KBM-7 (cell line): ENCODE measurements around the gene PCDHA10.
"Not testable (repeated sequence)": the region's sequence is repeated elsewhere in the genome, so short reads cannot be mapped to it uniquely, and the experiment has no call there.

Source experiments
- DNase-seq: peaks from one replicate; pipeline ENCODE4 v3.0.0-alpha.2; 2015
- in situ Hi-C: fragments of 300-500 bp; cut with MboI; formaldehyde crosslinking; loops from 2 replicates; pipeline ENCODE4 v1.14.3; 2020; ENCODE audit warnings: low sequenced_read_pairs, low pct_unique_long_range_greater_than_20kb, mixed read lengths

Gene PCDHA10

DNA sequence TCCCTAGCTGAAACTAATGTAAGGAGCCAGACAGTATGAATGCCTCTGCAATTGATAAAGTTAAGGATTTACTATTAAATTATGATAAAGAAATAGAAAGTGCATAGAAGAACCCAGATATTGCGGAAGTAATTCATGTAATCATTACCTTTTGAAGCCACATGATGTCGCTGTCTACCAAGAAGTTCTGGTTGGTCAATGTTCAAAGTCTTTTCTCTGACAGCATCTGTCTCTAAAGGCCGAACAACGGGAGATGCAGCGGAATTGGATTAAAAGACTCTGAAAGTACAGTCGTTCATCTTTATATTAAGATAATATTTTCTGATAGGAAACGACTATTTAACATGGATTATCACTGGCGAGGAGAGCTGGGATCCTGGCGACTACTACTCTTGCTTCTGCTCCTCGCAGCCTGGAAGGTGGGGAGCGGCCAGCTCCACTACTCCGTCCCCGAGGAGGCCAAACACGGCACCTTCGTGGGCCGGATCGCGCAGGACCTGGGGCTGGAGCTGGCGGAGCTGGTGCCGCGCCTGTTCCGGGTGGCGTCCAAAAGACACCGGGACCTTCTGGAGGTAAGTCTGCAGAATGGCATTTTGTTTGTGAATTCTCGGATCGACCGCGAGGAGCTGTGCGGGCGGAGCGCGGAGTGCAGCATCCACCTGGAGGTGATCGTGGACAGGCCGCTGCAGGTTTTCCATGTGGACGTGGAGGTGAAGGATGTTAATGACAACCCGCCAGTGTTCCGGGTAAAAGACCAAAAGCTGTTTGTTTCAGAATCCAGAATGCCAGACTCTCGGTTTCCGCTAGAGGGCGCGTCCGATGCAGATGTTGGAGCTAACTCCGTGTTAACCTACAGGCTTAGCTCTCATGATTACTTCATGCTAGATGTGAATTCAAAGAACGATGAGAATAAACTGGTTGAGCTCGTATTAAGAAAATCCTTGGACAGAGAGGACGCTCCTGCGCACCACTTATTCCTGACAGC, 14.4 kb upstream of the PCDHA10 start, which contains the start of gene PCDHA8:
Gene PCDHA8 (plus strand): TSS at position 210 of the 985 bp plus-strand sequence. CDS start 135 bp downstream, at position 345.
- peak; percentile 9 for DNase-seq
- in situ Hi-C loops: no loop called here

DNA sequence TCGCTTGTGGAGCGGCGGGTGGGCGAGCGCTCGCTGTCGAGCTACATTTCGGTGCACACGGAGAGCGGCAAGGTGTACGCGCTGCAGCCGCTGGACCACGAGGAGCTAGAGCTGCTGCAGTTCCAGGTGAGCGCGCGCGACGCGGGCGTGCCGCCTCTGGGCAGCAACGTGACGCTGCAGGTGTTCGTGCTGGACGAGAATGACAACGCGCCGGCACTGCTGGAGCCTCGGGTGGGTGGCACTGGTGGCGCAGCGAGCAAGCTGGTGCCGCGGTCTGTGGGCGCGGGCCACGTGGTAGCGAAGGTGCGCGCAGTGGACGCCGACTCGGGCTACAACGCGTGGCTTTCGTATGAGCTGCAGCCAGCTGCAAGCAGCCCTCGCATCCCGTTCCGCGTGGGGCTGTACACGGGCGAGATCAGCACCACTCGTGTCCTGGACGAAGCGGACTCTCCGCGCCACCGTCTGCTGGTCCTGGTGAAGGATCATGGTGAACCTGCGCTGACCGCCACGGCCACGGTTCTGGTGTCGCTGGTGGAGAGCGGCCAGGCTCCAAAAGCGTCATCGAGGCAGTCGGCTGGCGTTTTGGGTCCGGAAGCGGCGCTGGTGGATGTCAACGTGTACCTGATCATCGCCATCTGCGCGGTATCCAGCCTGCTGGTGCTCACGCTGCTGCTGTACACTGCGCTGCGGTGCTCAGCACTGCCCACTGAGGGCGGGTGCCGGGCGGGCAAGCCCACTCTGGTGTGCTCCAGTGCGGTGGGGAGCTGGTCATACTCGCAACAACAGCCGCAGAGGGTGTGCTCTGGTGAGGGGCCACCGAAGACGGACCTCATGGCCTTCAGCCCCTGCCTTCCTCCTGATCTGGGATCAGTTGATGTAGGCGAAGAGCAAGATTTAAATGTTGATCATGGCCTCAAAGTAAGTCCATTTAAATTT, 12.6 kb upstream of the PCDHA10 start:
- in situ Hi-C loops: no loop called here
- no peak for DNase-seq

DNA sequence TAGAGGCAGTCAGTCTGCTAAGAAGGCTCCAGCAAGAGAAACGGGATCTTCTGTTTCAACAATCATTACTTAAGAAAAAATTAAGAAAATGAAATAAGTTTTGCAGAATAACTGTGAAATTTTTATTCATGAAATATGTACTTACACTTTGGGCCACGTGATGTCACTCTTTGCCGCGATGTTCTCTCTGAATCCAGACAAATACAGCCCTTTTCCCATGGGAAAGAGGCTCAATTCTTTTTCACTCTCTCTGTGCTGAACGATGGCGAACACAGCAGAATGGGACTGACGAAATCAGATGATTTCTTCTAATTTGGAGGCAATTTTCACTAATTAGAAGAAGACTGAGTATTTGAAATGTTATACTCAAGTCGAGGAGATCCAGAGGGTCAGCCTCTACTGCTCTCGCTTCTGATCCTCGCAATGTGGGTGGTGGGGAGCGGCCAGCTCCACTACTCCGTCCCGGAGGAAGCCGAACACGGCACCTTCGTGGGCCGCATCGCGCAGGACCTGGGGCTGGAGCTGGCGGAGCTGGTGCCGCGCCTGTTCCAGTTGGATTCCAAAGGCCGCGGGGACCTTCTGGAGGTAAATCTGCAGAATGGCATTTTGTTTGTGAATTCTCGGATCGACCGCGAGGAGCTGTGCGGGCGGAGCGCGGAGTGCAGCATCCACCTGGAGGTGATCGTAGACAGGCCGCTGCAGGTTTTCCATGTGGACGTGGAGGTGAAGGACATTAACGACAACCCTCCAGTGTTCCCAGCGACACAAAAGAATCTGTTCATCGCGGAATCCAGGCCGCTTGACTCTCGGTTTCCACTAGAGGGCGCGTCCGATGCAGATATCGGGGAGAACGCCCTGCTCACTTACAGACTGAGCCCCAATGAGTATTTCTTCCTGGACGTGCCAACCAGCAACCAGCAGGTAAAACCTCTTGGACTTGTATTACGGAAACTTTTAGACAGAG, 7.3 kb upstream of the PCDHA10 start, which contains the start of gene PCDHA9:
Gene PCDHA9 (plus strand): TSS at position 244 of the 964 bp plus-strand sequence. CDS start 114 bp downstream, at position 358.
- in situ Hi-C loops, DNase-seq: not testable (repeated sequence)

DNA sequence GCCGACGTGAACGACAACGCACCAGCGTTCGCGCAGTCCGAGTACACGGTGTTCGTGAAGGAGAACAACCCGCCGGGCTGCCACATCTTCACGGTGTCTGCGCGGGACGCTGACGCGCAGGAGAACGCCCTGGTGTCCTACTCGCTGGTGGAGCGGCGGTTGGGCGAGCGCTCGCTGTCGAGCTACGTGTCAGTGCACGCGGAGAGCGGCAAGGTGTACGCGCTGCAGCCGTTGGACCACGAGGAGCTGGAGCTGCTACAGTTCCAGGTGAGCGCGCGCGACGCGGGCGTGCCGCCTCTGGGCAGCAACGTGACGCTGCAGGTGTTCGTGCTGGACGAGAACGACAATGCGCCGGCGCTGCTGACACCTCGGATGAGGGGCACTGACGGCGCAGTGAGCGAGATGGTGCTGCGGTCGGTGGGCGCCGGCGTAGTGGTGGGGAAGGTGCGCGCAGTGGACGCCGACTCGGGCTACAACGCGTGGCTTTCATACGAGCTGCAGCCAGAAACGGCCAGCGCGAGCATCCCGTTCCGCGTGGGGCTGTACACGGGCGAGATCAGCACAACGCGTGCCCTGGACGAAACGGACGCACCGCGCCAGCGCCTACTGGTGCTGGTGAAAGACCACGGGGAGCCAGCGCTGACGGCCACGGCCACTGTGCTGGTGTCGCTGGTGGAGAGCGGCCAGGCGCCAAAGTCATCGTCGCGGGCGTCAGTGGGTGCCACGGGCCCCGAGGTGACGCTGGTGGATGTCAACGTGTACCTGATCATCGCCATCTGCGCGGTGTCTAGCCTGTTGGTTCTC, 5.7 kb upstream of the PCDHA10 start:
- in situ Hi-C loops: loop anchor here (25.0 kb wide), 1 partner anchor 187 kb away; no protein-coding TSS in a partner anchor

DNA sequence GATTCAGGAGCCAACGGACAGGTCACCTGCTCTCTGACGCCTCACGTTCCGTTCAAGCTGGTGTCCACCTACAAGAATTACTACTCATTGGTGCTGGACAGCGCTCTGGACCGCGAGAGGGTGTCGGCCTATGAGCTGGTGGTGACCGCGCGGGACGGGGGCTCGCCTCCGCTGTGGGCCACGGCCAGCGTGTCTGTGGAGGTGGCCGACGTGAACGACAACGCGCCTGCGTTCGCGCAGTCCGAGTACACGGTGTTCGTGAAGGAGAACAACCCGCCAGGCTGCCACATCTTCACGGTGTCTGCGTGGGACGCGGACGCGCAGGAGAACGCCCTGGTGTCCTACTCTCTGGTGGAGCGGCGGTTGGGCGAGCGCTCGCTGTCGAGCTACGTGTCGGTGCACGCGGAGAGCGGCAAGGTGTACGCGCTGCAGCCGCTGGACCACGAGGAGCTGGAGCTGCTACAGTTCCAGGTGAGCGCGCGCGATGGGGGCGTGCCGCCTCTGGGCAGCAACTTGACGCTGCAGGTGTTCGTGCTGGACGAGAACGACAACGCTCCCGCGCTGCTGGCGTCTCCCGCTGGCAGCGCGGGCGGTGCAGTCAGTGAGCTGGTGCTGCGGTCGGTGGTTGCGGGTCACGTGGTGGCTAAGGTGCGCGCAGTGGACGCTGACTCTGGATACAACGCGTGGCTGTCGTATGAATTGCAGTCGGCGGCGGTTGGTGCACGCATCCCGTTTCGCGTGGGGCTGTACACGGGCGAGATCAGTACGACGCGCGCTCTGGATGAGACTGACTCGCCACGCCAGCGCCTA, 1.7 kb downstream of the PCDHA10 start:
- in situ Hi-C loops: loop anchor here (25.0 kb wide), 1 partner anchor 180 kb away; no protein-coding TSS in a partner anchor
- DNase-seq: no peak

More for the DNA sequence above, 5.7 kb upstream of the PCDHA10 start:
- DNase-seq: not testable (repeated sequence)

DNA sequence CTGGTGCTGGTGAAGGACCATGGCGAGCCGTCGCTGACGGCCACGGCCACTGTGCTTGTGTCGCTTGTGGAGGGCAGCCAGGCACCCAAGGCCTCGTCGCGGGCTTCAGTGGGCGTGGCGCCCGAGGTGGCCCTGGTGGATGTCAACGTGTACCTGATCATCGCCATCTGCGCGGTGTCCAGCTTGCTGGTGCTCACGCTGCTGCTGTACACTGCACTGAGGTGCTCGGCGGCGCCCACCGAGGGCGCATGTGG, 2.2 kb downstream of the PCDHA10 start:
- no peak for DNase-seq
- in situ Hi-C loops: loop anchor here (25.0 kb wide), 1 partner anchor 179 kb away; no protein-coding TSS in a partner anchor

DNA sequence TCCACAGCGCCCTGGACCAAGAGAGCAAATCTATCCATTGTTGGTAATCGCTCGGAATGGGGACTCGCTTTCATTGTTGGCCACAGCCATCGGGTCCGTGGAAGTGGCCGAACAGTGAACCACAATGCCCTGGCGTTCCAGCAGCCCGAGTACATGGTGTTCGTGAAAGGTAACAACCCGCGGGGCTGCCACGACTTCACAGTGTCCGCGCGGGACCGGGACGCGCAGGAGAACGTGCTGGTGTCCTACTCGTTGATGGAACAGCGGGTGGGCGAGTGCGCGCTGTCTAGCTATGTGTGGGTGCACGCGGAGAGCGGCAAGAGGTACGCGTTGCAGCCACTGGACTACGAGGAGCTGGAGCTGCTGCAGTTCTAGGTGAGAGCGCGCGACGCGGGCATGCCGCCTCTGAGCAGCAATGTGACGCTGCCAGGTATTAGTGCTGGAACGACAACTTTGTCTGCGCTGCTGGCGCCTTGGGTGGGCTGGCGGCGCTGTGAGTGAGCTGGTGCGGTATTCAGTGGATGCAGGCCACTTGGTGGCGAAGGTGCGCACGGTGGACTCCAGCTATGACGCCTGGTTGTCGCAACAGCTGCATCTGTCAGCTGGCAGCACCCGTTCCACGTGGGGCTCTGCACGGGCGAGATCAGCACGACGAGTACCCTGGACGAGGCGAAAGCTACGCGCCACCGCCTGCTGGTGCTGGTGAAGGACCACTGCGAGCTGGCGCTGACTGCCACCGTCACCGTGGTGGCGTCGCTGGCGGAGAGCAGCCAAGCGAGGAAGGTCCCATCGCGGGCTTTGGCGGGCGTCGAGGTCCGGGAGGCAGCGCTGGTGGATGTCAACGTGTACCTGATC, 7.0 kb downstream of the PCDHA10 start:
- in situ Hi-C loops: loop anchor here (25.0 kb wide), 1 partner anchor 175 kb away; no protein-coding TSS in a partner anchor
- DNase-seq: no peak

DNA sequence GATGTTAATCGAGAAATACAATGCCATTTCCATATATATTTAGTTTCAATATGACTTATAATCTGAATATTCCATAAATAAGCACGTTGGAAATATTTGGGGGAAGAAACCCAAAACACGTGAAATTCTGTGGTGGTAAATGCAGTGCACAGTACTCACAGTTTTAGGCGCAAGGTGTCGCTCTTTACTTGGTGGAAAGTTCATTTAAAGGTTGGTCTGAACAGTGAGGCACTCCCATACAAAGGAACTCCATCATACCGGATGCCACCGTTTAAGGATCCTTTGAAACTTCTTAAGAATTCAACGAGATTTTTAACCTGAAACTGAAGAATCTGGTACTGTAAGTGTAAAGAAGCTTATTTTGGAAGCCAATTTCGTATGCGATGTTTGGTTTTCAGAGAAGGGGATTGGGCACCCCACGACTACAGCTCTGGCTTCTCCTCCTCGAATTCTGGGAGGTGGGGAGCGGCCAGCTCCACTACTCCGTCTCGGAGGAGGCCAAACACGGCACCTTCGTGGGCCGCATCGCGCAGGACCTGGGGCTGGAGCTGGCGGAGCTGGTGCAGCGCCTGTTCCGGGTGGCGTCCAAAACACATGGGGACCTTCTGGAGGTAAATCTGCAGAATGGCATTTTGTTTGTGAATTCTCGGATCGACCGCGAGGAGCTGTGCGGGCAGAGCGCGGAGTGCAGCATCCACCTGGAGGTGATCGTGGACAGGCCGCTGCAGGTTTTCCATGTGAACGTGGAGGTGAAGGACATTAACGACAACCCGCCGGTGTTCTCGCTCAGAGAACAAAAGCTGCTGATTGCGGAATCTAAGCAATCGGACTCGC, 13.2 kb downstream of the PCDHA10 start, which contains the start of gene PCDHA11:
Gene PCDHA11 (plus strand): TSS at position 237 of the 834 bp plus-strand sequence. CDS start 147 bp downstream, at position 384.
- DNase-seq: peak; percentile 50
- in situ Hi-C loops: loop anchor here (25.0 kb wide), 1 partner anchor 168 kb away; no protein-coding TSS in a partner anchor

DNA sequence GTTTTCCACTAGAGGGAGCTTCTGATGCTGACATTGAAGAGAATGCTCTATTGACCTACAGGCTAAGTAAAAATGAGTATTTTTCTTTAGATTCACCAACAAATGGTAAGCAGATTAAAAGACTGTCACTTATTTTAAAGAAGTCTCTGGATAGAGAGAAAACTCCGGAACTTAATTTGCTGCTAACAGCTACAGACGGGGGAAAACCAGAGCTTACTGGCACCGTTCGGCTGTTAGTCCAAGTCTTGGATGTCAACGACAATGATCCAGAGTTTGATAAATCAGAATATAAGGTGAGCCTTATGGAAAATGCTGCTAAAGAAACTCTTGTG, 13.8 kb downstream of the PCDHA10 start:
- in situ Hi-C loops: loop anchor here (25.0 kb wide), 1 partner anchor 168 kb away; no protein-coding TSS in a partner anchor
- no peak for DNase-seq

DNA sequence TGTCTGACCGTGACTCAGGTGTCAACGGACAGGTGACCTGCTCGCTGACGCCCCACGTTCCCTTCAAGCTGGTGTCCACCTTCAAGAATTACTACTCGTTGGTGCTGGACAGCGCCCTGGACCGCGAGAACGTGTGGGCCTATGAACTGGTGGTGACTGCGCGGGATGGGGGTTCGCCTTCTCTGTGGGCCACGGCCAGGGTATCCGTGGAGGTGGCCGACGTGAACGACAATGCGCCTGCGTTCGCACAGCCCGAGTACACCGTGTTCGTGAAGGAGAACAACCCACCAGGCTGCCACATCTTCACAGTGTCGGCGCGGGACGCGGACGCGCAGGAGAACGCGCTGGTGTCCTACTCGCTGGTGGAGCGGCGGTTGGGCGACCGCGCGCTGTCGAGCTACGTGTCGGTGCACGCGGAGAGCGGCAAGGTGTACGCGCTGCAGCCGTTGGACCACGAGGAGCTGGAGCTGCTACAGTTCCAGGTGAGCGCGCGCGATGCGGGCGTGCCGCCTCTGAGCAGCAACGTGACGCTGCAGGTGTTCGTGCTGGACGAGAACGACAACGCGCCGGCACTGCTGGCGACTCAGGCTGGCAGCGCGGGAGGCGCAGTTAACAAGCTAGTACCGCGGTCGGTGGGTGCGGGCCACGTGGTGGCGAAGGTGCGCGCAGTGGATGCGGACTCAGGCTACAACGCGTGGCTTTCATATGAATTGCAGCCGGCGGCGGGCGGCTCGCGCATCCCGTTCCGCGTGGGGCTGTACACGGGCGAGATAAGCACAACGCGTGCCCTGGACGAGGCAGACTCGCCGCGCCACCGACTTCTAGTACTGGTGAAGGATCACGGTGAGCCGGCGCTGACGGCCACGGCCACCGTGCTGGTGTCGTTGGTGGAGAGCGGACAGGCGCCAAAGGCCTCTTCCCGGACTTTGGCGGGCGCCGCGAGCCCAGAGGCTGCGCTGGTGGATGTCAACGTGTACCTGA, 14.8 kb downstream of the PCDHA10 start:
- in situ Hi-C loops: loop anchor here (25.0 kb wide), 1 partner anchor 167 kb away; no protein-coding TSS in a partner anchor
- DNase-seq: no peak

DNA sequence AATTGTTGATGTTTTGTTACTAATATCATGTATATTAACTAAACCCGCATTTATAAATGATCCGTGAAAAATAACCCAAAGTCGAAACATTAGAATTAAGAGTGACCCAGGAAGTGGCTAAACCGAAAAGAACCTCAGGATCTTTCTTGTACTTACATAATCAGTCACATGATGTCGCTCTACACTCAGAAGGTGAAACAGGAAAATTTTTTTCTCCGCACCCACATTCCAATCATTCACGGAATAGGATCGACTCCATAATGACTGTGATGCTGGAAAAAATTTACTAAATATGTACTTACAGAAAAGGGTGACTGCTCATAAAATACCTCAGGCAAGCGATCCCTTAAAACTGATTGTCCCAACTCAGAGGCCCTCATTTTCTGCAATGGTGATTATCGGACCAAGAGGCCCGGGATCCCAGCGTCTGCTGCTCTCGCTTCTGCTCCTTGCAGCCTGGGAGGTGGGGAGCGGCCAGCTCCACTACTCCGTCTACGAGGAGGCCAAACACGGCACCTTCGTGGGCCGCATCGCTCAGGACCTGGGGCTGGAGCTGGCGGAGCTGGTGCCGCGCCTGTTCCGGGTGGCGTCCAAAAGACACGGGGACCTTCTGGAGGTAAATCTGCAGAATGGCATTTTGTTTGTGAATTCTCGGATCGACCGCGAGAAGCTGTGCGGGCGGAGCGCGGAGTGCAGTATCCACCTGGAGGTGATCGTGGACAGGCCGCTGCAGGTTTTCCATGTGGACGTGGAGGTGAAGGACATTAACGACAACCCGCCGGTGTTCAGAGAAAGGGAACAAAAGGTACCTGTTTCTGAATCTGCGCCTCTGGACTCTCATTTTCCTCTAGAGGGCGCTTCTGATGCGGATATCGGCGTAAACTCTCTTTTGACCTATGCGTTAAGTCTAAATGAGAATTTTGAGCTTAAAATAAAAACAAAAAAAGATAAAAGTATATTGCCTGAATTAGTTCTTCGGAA, 19.7 kb downstream of the PCDHA10 start, which contains the start of gene PCDHA12:
Gene PCDHA12 (plus strand): TSS at position 224 of the 981 bp plus-strand sequence. CDS start 165 bp downstream, at position 389.
- in situ Hi-C loops: no loop called here
- DNase-seq: no peak

DNA sequence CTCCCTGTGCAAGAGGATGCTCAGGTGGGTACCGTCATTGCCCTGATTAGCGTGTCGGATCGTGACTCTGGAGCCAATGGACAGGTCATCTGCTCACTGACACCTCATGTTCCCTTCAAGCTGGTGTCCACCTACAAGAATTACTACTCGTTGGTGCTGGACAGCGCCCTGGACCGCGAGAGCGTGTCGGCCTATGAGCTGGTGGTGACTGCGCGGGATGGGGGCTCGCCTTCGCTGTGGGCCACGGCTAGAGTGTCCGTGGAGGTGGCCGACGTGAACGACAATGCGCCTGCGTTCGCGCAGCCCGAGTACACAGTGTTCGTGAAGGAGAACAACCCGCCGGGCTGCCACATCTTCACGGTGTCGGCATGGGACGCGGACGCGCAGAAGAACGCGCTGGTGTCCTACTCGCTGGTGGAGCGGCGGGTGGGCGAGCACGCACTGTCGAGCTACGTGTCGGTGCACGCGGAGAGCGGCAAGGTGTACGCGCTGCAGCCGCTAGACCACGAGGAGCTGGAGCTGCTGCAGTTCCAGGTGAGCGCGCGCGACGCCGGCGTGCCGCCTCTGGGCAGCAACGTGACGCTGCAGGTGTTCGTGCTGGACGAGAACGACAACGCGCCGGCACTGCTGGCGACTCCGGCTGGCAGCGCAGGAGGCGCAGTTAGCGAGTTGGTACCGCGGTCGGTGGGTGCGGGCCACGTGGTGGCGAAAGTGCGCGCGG, 21.0 kb downstream of the PCDHA10 start:
- in situ Hi-C loops, DNase-seq: not testable (repeated sequence)
